ENCODE results near the gene ITGB6. TPM values are rescaled to one million over a fixed set of nuclear protein-coding genes. Genes with fewer than 3 reads are reported as not detected.

Gene ITGB6
- total and polyA plus RNA-seq, 10 of the 15 experiments (the other 5 are each of a cell fraction or from before 2014, with no cell fraction given), result 0.04 TPM; not detected in 9

- in situ Hi-C loops (cut with MboI), result no loop called here
- H3K4me2 ChIP-seq (ENCODE audit: control insufficient read depth, insufficient read depth), result no peak overlapping the region
- no peaks in the 10 kb centered on the region for H3K9me3 ChIP-seq (replicated peaks; ENCODE audit: control insufficient read depth, insufficient read depth, low read length)
- H3K4me3 ChIP-seq, result no peak overlapping the region
- H3K4me1 ChIP-seq (ENCODE audit: control insufficient read depth, insufficient read depth, low read length), result no peaks in the 10 kb centered on the region
- H3K27ac ChIP-seq (ENCODE audit: control insufficient read depth, insufficient read depth), result no peak overlapping the region
- no TSS peak for BruUV-seq (replicated peaks)
- no peak overlapping the region for H2AFZ ChIP-seq (ENCODE audit: control insufficient read depth, low read depth, low read length)
- H3K9ac ChIP-seq (ENCODE audit: control insufficient read depth, insufficient read depth, low read length), result no peak overlapping the region
- H3K36me3 ChIP-seq (ENCODE audit: control insufficient read depth in 2 of 2, insufficient read depth in 2 of 2, low read length in 1 of 2), result no peaks in the 10 kb centered on the region
- WGBS (ENCODE audit: insufficient coverage, insufficient replicate concordance, low lambda C conversion rate, missing lambda C conversion rate), result 46% methylated on average over 3 of the region's 3 CpGs
- RAD21 ChIA-PET (ENCODE audit: unreplicated experiment), result no interaction called here
- no peaks in the 10 kb centered on the region; a peak in 2 of 4 replicates for H3K27me3 ChIP-seq (replicated peaks in 1 of 2; ENCODE audit: control insufficient read depth in 2 of 2, insufficient read depth in 2 of 2, low read length in 1 of 2)
- no peak for DNase-seq (ENCODE audit: low read depth, low spot score)
- intact Hi-C loops (cut with micrococcal nuclease; ENCODE audit: unreplicated experiment), result no loop called here
- no peaks in the 10 kb centered on the region for H3K79me2 ChIP-seq (ENCODE audit: control insufficient read depth, insufficient read depth, low read length)
- no peak for FAIRE-seq
- CTCF ChIA-PET, result interaction anchor here (1.2 kb wide), 1 partner anchor 28 kb away, joined by 3 read pairs; no protein-coding TSS in a partner anchor
- SMC1A ChIA-PET (ENCODE audit: uncharacterized antibody, unreplicated experiment), result no interaction called here
- ATAC-seq, result no peak
- POLR2A ChIA-PET, result no interaction called here
- H4K20me1 ChIP-seq (ENCODE audit: control insufficient read depth, insufficient read depth), result no peaks in the 10 kb centered on the region
- TF ChIP-seq EZH2 (IDR thresholded peaks at IDR 0.05; ENCODE audit: borderline replicate concordance, control insufficient read depth, low read depth, low read length) (no peak), MLLT1 (IDR thresholded peaks at IDR 0.05) (no peak), JUND (IDR thresholded peaks at IDR 0.05; ENCODE audit: low read depth, low read length) (no peak), TBL1XR1 (IDR thresholded peaks at IDR 0.05; ENCODE audit: low read depth, low read length) (no peak), IKZF2 (IDR thresholded peaks at IDR 0.05) (no peak), ELK1 (IDR thresholded peaks at IDR 0.05; ENCODE audit: low read depth, low read length) (no peak), ZNF217 (IDR thresholded peaks at IDR 0.05) (no peak), KAT2A (conservative IDR thresholded peaks at IDR 0.05; ENCODE audit: control insufficient read depth, low read depth, low read length) (no peak), YY1 (IDR thresholded peaks at IDR 0.05; ENCODE audit: low read depth, low read length) (no peak), SUPT20H (IDR thresholded peaks at IDR 0.05; ENCODE audit: borderline replicate concordance, control insufficient read depth, low read depth, low read length) (no peak), PRDM15 (CRISPR knock-in tag; IDR thresholded peaks at IDR 0.05) (no peak), POLR2A (IDR thresholded peaks at IDR 0.05; ENCODE audit: low read depth, low read length) (no peak), SKIL (IDR thresholded peaks at IDR 0.05; ENCODE audit: low read depth, poor library complexity, severe bottlenecking) (no peak), ZBTB33 (IDR thresholded peaks at IDR 0.05) (no peak), IKZF1 (conservative IDR thresholded peaks at IDR 0.05) (no peak)
Measured at GRCh38 chr2:160050147-160050546, 149.9 kb downstream of the ITGB6 start.

All from GM12878 (cell line).